VCaP (cell line): ENCODE data around the gene TENM3.

Experiments used
- H3K27ac ChIP-seq: fragments of 450-650 bp; 2 replicates; pipeline ENCODE4 v1.5.1; 2017
- CTCF ChIP-seq: fragments of 450-650 bp; conservative IDR thresholded peaks from 2 replicates; pipeline ENCODE4 v1.5.1; 2017; ENCODE audit warnings: mild to moderate bottlenecking, moderate library complexity

TENM3 gene

GRCh38 chr4:182828360-182829025 lies 585.3 kb downstream of the TENM3 start:
- H3K27ac ChIP-seq: no peak overlapping the region
- no peak for TF ChIP-seq CTCF

GRCh38 chr4:182829196-182829595 lies 586.0 kb downstream of the TENM3 start:
- no peak for TF ChIP-seq CTCF
- H3K27ac ChIP-seq: no peak overlapping the region

GRCh38 chr4:182831376-182831775 lies 588.2 kb downstream of the TENM3 start:
- H3K27ac ChIP-seq: no peak overlapping the region
- TF ChIP-seq CTCF: no peak

- TF ChIP-seq CTCF: no peak
- H3K27ac ChIP-seq: no peak overlapping the region
Observed at GRCh38 chr4:182832352-182833120, 589.3 kb downstream of the TENM3 start.

- no peak overlapping the region for H3K27ac ChIP-seq
- TF ChIP-seq CTCF: 0 out of 2 replicates have a peak, but pooled peaks have one; percentile 18
Observed at GRCh38 chr4:182835006-182835740, 592.0 kb downstream of the TENM3 start.

GRCh38 chr4:182837831-182838230 lies 594.6 kb downstream of the TENM3 start:
- TF ChIP-seq CTCF: no peak

GRCh38 chr4:182838535-182838934 lies 595.3 kb downstream of the TENM3 start:
- TF ChIP-seq CTCF: no peak
- no peak overlapping the region for H3K27ac ChIP-seq

More at GRCh38 chr4:182837831-182838230, 594.6 kb downstream of the TENM3 start:
- H3K27ac ChIP-seq: no peak overlapping the region
